MV-4-11 (cell line): Measurements from ENCODE around the gene ESPNL.

Experiments used
- DNase-seq: peaks from one replicate; lab custom pipeline; 2025; lab: John Stamatoyannopoulos, UW

The ESPNL gene

GRCh38 chr2:238128061-238128440, 27.9 kb downstream of the ESPNL start:
- no peak for DNase-seq

GRCh38 chr2:238128534-238129001, 28.4 kb downstream of the ESPNL start:
- DNase-seq, result no peak

DNA sequence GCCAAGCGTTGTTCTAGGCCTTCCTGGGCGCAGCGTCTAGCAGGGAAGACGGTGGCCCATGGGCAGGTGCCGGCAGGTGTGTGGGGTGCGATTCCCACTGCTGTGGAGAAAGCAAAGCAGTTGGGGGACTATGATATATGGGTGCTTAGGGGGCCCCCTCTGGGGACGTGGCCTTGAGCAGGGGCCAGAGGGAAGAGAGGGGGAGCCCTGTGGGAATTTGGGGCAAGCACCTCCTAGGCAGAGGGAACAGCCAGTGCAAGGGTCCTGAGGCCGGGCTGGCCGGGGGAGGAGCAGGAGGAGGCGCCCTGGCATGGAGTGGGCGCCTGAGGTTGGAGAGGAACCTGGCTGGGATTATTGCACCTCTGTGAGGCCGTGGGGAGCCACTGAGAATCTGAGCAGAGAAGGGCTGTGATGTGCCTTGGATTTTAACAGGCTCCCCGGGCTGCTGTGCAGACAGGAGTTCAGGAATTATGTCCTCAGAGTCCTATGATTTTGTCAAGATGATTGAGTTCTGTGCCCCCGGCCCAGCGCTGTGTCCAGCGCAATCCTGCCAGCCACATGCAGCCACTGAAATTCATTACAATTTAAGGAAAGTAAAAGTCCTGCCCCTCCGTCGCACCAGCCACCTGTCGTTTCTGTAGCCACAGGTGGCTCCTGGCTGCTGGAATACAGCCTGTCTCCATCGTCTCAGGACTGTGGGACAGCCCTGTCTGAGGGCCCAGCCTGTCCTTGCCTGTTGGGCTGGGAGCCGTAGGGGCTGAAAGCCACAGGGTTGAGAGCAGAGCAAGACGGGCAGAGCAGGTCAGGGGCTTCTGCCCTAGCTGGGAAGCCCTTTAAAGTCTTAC, 29.2 kb downstream of the ESPNL start:
- no peak for DNase-seq

- DNase-seq, result no peak
Measured at GRCh38 chr2:238130111-238130695, 30.1 kb downstream of the ESPNL start.

GRCh38 chr2:238130696-238131628, 30.8 kb downstream of the ESPNL start:
- DNase-seq, result no peak

DNA sequence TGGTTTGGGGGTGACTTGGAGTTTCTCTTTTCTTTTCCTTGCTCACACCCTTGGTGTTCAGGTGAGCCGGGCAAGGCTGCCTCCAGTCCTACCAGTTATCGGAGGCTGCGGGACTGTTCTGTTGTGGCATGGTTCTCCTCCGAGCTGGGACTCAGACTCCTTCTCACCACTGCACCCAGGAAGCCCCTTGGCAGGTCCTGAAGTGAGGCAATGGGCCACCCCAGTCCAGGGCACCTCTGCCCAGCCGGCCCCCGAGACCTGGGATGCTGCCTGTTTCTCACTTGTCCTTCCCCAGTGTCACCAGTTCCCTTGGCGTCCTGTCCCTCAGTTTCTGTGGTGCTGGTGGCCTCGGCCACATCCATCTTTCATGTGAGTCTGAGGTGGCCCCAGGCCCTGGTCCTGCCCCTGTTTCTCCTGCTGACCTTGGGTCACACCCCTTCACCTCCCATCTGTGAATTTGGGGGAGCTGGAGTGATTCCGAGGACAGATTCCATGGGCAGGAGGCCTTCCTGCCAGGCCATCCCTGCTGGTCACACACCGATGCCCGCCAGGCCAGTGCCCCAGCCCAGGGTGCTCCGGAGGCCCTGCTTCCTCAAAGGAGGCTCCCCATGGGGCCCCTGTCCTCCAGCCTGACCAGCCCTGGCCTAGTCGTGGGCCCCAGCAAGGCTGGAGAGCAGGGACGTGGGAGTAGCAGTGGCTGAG, 31.8 kb downstream of the ESPNL start:
- DNase-seq, result no peak

GRCh38 chr2:238132463-238133450, 32.6 kb downstream of the ESPNL start:
- no peak for DNase-seq

DNA sequence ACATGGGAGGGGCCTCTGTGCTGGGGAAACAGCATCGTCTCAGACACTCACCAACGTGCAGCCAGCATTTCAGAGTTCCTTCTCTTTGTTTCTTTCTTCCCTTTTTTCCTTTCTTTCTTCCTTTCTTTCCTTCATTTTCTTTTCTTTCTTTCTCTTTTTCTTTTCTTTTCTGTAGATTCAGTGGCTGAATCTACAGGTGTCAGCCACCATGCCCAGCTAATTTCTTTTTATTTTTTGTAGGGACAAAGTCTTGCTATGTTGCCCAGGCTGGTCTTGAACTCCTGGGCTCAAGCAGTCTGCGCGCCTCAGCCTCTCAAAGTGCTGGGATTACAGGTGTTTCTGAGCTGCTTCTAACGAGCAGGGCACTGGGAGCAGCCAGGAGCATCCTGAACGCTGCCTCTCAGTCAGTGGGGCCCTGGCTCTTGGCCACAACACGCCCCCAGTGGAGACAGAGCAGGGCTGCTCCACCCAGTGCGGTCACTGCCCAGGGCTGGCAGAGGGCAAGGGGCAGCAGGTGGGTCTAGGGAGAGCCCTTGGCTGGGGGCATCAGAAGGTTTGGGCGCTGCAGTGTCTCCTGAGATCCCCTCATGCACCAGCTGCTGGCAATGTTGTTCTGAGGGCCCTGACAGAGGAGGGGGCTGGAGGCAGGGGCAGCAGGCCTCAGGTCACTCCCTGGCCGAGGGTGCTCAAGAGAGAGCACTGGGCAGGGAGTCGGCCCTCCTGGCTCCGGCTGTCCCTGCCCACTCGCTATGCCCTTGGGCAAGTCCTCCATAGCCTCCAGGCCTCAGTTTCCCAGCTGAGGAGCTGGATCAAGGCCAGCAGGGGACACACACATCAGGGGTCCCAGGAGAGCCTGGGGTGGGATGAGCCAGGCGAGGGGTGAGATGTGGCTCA, 33.6 kb downstream of the ESPNL start:
- no peak for DNase-seq

DNA sequence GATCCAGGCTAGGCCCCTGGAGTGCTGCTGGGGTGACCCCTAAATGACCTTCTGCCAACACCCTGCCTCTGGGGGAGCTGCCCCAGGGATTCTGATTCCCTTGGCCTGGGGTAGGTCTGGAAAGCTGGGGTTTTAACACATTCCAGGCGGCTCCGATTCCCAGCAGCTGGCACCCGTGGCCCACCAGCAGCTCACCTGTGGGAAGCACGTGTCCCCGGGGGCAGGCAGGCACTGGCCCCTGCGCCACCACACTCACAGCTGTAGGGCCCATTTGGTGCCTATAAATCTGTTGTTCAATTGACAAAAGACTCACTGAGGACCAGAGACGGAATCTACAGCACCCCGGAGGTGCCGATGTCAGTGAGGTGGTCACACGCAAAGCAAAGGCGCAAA, 34.2 kb downstream of the ESPNL start:
- DNase-seq, result no peak

- DNase-seq, result no peak
Measured at GRCh38 chr2:238135601-238136150, 35.5 kb downstream of the ESPNL start.

- peak; percentile 66 for DNase-seq
Measured at GRCh38 chr2:238136820-238137537, 36.8 kb downstream of the ESPNL start.

GRCh38 chr2:238137885-238138284, 37.7 kb downstream of the ESPNL start:
- no peak for DNase-seq

- DNase-seq, result no peak
Measured at GRCh38 chr2:238138331-238139195, 38.4 kb downstream of the ESPNL start, which contains the start of gene KLHL30. KLHL30 (plus strand) TSS chr2:238138668; CDS start chr2:238140755, 2,087 bp downstream.

DNA sequence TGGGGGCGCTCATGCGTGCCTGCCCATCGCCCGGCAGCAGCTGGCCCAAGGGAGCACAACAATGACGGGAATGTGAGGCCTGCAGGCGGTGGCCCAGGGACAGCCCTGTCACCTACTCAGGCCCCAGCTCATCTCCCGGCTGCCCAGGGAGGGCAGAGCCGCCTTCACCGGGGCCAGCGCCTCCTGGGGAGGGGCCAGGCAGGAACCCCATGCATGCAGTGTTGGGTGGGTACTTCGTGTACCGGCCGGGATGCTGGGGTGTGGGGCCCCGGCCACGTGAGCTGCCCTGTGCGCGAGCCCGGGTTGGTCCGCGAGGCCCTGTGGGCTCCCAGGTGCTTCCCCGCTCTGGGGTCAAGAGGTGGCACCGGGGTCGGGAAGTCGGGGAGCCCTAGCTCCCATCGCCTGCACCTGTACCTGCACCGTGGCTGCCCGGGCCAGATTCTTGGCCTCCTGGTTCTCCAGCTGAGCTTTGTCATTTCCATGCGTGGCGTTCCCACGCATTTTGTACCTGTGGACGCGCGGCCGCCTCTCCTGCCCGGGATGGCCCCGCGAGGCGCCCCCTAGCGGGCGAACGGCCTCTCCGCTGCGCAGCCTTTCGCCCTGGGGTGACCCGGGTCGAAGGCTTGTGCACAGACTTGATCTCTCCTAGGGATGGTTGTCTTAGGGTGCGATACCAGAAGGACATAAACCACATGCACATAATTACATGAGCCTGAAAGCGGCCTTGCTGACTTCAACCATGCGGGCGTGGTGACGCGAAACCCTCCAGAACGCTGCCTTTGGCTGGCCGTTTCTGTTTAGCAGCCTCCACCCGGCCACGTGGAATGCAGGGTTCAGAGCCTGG, 39.3 kb downstream of the ESPNL start:
- no peak for DNase-seq

- no peak for DNase-seq
Measured at GRCh38 chr2:238140040-238140439, 39.9 kb downstream of the ESPNL start.

- DNase-seq, result no peak
Measured at GRCh38 chr2:238140721-238141540, 40.8 kb downstream of the ESPNL start.
